GM18870 (cell line): ENCODE measurements around the gene MAGEC3.

ENCODE experiments used
- ATAC-seq: cut with Tn5 transposase; IDR thresholded peaks from one replicate; pipeline ENCODE4 v1.9.1; 2021; ENCODE audit warnings: moderate library complexity; ENCODE audit not compliant: unreplicated experiment

The MAGEC3 gene

GRCh38 chrX:141945426-141945825 lies 107.3 kb downstream of the MAGEC3 start:
- ATAC-seq: no peak

GRCh38 chrX:141947350-141947749 lies 109.2 kb downstream of the MAGEC3 start:
- no peak for ATAC-seq
